GM23338 (cell line): ENCODE data around the gene SRSF7. TPM values are rescaled to one million over a fixed set of nuclear protein-coding genes. Genes with fewer than 3 reads are reported as not detected.

Experiments used
- ATAC-seq: fragments of 200-7000 bp; cut with Tn5 transposase; 3 replicates; pipeline ENCODE4 v1.9.1; 2020
- DNase-seq: peaks from one replicate; pipeline ENCODE4 v3.0.0-alpha.2; 2015; ENCODE audit warnings: low spot score
- H2AFZ ChIP-seq: fragments of 200-600 bp; sonication (generic); 2 replicates; pipeline ENCODE4 v1.8.0; 2016; ENCODE audit warnings: antibody characterized with exemption, mild to moderate bottlenecking, moderate library complexity
- H3F3A ChIP-seq: fragments of 200-600 bp; sonication (generic); replicated peaks from 2 replicates; pipeline ENCODE4 v1.8.0; 2017; ENCODE audit warnings: antibody characterized with exemption, mixed run types, low read depth
- H3K27ac ChIP-seq: fragments of 200-600 bp; sonication (generic); 2 replicates; pipeline ENCODE4 v1.6.1; 2016; ENCODE audit warnings: low read depth
- H3K27me3 ChIP-seq: fragments of 200-600 bp; sonication (generic); 2 replicates; pipeline ENCODE4 v1.8.0; 2016; ENCODE audit warnings: mild to moderate bottlenecking, mixed run types, moderate library complexity; ENCODE audit not compliant: insufficient read depth
- H3K36me3 ChIP-seq: fragments of 200-600 bp; sonication (generic); 2 replicates; pipeline ENCODE4 v1.8.0; 2016; ENCODE audit warnings: mild to moderate bottlenecking; ENCODE audit not compliant: insufficient read depth
- H3K4me1 ChIP-seq: fragments of 200-600 bp; sonication (generic); 2 replicates; pipeline ENCODE4 v1.8.0; 2016; ENCODE audit warnings: mild to moderate bottlenecking, moderate library complexity; ENCODE audit not compliant: insufficient read depth
- H3K4me2 ChIP-seq: fragments of 200-600 bp; sonication (generic); 2 replicates; pipeline ENCODE4 v1.7.1; 2017; ENCODE audit warnings: mixed run types
- H3K4me3 ChIP-seq: fragments of 200-600 bp; sonication (generic); 2 replicates; pipeline ENCODE4 v1.6.1; 2016; ENCODE audit warnings: mixed run types
- H3K79me2 ChIP-seq: fragments of 200-600 bp; sonication (generic); replicated peaks from 2 replicates; pipeline ENCODE4 v1.8.0; 2017; ENCODE audit warnings: mild to moderate bottlenecking; ENCODE audit not compliant: insufficient read depth
- H3K9me2 ChIP-seq: fragments of 200-600 bp; sonication (generic); 2 replicates; pipeline ENCODE4 v1.8.0; 2017; ENCODE audit not compliant: insufficient read depth
- H4K20me1 ChIP-seq: fragments of 200-600 bp; sonication (generic); replicated peaks from 2 replicates; pipeline ENCODE4 v1.8.0; 2017; ENCODE audit warnings: mild to moderate bottlenecking; ENCODE audit not compliant: insufficient read depth
- H3K27ac Mint-ChIP-seq: 2 replicates; pipeline ENCODE4 v1.8.0; 2020; ENCODE audit warnings: inconsistent platforms, mild to moderate bottlenecking, moderate library complexity, mixed read lengths
- H3K27me3 Mint-ChIP-seq: 3 replicates; pipeline ENCODE4 v1.8.0; 2022; ENCODE audit warnings: low read depth, mild to moderate bottlenecking, moderate library complexity, mixed read lengths, inconsistent platforms; ENCODE audit not compliant: insufficient read depth, poor library complexity
- H3K36me3 Mint-ChIP-seq: 3 replicates; pipeline ENCODE4 v1.8.0; 2021; ENCODE audit warnings: low read depth, mild to moderate bottlenecking, inconsistent platforms, moderate library complexity, mixed read lengths
- H3K4me1 Mint-ChIP-seq: 3 replicates; pipeline ENCODE4 v1.8.0; 2020; ENCODE audit warnings: mild to moderate bottlenecking, inconsistent platforms, mixed read lengths
- H3K4me3 Mint-ChIP-seq: 3 replicates; pipeline ENCODE4 v1.8.0; 2021; ENCODE audit warnings: moderate library complexity, mild to moderate bottlenecking, inconsistent platforms, mixed read lengths
- H3K9me3 Mint-ChIP-seq: 3 replicates; pipeline ENCODE4 v1.8.0; 2020; ENCODE audit warnings: moderate library complexity, mild to moderate bottlenecking, inconsistent platforms, mixed read lengths
- CREB1 ChIP-seq: fragments of 250-450 bp; sonication (Bioruptor Pico); IDR thresholded peaks from 2 replicates; pipeline ENCODE4 v1.5.0; 2020; ENCODE audit warnings: low read depth, mild to moderate bottlenecking, moderate library complexity
- EZH2 ChIP-seq: fragments of 200-600 bp; sonication (generic); IDR thresholded peaks from one replicate; pipeline ENCODE4 v1.8.0; 2017; ENCODE audit warnings: antibody characterized with exemption, mild to moderate bottlenecking, low read depth; ENCODE audit not compliant: unreplicated experiment
- EZH2phosphoT487 ChIP-seq: fragments of 200-600 bp; sonication (generic); IDR thresholded peaks from one replicate; pipeline ENCODE4 v1.8.1; 2018; ENCODE audit warnings: antibody characterized with exemption; ENCODE audit not compliant: unreplicated experiment
- JUNB ChIP-seq: IDR thresholded peaks from one replicate; pipeline ENCODE4 v1.6.1; 2016; ENCODE audit warnings: antibody characterized with exemption; ENCODE audit not compliant: unreplicated experiment
- NANOG ChIP-seq: IDR thresholded peaks from 2 replicates; pipeline ENCODE4 v1.6.1; 2016; ENCODE audit warnings: antibody characterized with exemption, borderline replicate concordance
- POLR2AphosphoS5 ChIP-seq: IDR thresholded peaks from 2 replicates; pipeline ENCODE4 v1.6.1; 2016; ENCODE audit warnings: antibody characterized with exemption, low read depth
- REST ChIP-seq: IDR thresholded peaks from one replicate; pipeline ENCODE4 v1.6.1; 2018; ENCODE audit warnings: antibody characterized with exemption; ENCODE audit not compliant: unreplicated experiment
- STAT1 ChIP-seq: IDR thresholded peaks from one replicate; pipeline ENCODE4 v1.6.1; 2016; ENCODE audit warnings: antibody characterized with exemption; ENCODE audit not compliant: unreplicated experiment
- ZNF114 ChIP-seq: fragments of 250-450 bp; sonication (Bioruptor Pico); IDR thresholded peaks from 2 replicates; pipeline ENCODE4 v1.5.0; 2020; ENCODE audit warnings: mild to moderate bottlenecking, moderate library complexity
- ZNF331 ChIP-seq: fragments of 250-450 bp; sonication (Bioruptor Pico); IDR thresholded peaks from 2 replicates; pipeline ENCODE4 v1.5.0; 2020; ENCODE audit warnings: low read depth, mild to moderate bottlenecking, moderate library complexity
- ZNF462 ChIP-seq: fragments of 250-450 bp; sonication (Bioruptor Pico); IDR thresholded peaks from 2 replicates; pipeline ENCODE4 v1.5.0; 2020; ENCODE audit warnings: mild to moderate bottlenecking, moderate library complexity
- polyA plus RNA-seq: library from polyadenylated mRNA; unstranded; fragments of >200 nt; fragmentation: Nextera tagmentation; extraction: Ambion mirVana; gene quantifications from 2 replicates; pipeline ENCODE4 v1.2.1, GENCODE V29; 2016
- total RNA-seq: library from RNA; depleted of rRNA; stranded (reverse); fragments of >200 nt; shearing (Covaris generic); gene quantifications from 2 replicates; pipeline ENCODE4 v1.2.3, GENCODE V29; 2014
- TF ChIP-seq, protein P1 (sequence below): IDR thresholded peaks from 2 replicates; pipeline ENCODE4 v1.6.1; 2016; ENCODE audit warnings: antibody characterized with exemption
- TF ChIP-seq, protein P2 (sequence below), 2 experiments: fragments of 200-600 bp in 1 of 2; sonication (generic) in 1 of 2; conservative IDR thresholded peaks; 2 replicates each; pipeline versions ENCODE4 v1.5.1 to v1.6.1; 2016 to 2017; ENCODE audit warnings: antibody characterized with exemption in 2 of 2, low read depth in 2 of 2, mild to moderate bottlenecking in 2 of 2, moderate library complexity in 1 of 2

Gene SRSF7
- total and polyA plus RNA-seq, 2 experiments from 2014 or later = 251 to 572 TPM

DNA sequence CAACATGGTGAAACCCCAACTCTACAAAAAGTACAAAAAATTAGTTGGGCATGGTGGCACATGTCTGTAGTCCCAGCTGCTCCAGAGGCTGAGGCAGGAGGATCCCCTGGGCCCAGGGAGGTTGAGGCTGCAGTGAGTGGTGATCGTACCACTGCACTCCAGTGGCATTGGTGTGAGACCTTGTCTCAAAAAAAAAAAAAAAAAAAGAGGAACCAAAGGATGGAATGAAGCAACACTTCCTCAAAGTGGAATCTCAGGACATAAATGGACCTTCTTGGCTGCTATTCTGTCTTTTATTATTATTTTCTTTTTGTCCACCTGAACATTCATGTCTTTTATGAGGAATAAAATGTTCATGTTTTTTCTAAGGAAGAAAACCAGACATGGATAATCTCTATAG is 40.6 kb upstream of the SRSF7 start:
- Mint-ChIP-seq H3K36me3 (no peaks in the 10 kb centered on the region), H3K4me1 (no peaks in the 10 kb centered on the region), H3K27ac (no peak overlapping the region), H3K4me3 (no peak overlapping the region), H3K27me3 (peaks cover 2% of the 10 kb centered on the region), H3K9me3 (no peaks in the 10 kb centered on the region)
- no peak overlapping the region for H3K27ac ChIP-seq
- DNase-seq (no peak), ATAC-seq (no peak)
- no peaks in the 10 kb centered on the region for H3K79me2 ChIP-seq
- H3K4me2 ChIP-seq = no peak overlapping the region
- no peaks in the 10 kb centered on the region for H4K20me1 ChIP-seq
- no peak overlapping the region for H2AFZ ChIP-seq
- H3K9me2 ChIP-seq = no peaks in the 10 kb centered on the region
- no peaks in the 10 kb centered on the region for H3K27me3 ChIP-seq
- no peaks in the 10 kb centered on the region for H3F3A ChIP-seq
- H3K36me3 ChIP-seq = no peaks in the 10 kb centered on the region
- TF ChIP-seq EZH2 (no peak), POLR2AphosphoS5 (no peak), EZH2phosphoT487 (no peak), REST (no peak), ZNF114 (CRISPR knock-in tag) (no peak), JUNB (no peak), CREB1 (no peak), ZNF462 (CRISPR knock-in tag) (no peak), STAT1 (no peak), ZNF331 (no peak), NANOG (no peak)
- TF ChIP-seq, protein P1, sequence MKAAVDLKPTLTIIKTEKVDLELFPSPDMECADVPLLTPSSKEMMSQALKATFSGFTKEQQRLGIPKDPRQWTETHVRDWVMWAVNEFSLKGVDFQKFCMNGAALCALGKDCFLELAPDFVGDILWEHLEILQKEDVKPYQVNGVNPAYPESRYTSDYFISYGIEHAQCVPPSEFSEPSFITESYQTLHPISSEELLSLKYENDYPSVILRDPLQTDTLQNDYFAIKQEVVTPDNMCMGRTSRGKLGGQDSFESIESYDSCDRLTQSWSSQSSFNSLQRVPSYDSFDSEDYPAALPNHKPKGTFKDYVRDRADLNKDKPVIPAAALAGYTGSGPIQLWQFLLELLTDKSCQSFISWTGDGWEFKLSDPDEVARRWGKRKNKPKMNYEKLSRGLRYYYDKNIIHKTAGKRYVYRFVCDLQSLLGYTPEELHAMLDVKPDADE = no peak
- TF ChIP-seq, protein P2, sequence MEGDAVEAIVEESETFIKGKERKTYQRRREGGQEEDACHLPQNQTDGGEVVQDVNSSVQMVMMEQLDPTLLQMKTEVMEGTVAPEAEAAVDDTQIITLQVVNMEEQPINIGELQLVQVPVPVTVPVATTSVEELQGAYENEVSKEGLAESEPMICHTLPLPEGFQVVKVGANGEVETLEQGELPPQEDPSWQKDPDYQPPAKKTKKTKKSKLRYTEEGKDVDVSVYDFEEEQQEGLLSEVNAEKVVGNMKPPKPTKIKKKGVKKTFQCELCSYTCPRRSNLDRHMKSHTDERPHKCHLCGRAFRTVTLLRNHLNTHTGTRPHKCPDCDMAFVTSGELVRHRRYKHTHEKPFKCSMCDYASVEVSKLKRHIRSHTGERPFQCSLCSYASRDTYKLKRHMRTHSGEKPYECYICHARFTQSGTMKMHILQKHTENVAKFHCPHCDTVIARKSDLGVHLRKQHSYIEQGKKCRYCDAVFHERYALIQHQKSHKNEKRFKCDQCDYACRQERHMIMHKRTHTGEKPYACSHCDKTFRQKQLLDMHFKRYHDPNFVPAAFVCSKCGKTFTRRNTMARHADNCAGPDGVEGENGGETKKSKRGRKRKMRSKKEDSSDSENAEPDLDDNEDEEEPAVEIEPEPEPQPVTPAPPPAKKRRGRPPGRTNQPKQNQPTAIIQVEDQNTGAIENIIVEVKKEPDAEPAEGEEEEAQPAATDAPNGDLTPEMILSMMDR (conservative IDR thresholded peaks at IDR 0.05; ENCODE audit: low read depth in 2 of 2) = no peak
- H3K4me3 ChIP-seq = no peak overlapping the region
- H3K4me1 ChIP-seq = no peaks in the 10 kb centered on the region
